ENCODE results near the gene TRAF7. TPM values are rescaled to one million over a fixed set of nuclear protein-coding genes. Genes with fewer than 3 reads are reported as not detected.

TRAF7 gene
- total and polyA plus RNA-seq, 2 of the 13 experiments (the other 11 are each of a cell fraction or from before 2014, with no cell fraction given): 47.9 to 65.6 TPM

DNA sequence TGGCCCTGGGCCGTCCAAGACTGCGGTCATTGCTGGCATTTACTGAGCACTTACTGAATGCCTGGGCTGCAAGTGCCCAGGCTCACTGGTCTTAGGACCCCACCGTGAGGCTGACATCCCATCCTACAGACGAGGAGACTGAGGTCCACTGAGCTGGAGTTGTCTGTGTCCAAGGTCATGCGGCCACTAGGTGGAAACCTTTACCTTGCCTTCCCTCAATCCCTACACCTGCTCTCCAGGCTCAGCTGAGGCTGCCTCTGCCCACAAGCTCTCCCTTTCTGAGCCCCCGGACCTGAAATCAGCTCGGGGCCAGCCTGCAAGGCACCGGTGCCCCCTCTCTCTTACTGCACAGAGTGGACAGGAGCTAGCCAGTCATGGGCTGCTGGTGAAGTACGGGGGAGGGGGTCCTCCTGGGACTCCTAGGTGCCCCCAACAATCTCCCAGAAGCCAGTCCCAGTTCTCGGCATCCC is 39.3 kb downstream of the TRAF7 start (continued):
- TF ChIP-seq, protein P1, sequence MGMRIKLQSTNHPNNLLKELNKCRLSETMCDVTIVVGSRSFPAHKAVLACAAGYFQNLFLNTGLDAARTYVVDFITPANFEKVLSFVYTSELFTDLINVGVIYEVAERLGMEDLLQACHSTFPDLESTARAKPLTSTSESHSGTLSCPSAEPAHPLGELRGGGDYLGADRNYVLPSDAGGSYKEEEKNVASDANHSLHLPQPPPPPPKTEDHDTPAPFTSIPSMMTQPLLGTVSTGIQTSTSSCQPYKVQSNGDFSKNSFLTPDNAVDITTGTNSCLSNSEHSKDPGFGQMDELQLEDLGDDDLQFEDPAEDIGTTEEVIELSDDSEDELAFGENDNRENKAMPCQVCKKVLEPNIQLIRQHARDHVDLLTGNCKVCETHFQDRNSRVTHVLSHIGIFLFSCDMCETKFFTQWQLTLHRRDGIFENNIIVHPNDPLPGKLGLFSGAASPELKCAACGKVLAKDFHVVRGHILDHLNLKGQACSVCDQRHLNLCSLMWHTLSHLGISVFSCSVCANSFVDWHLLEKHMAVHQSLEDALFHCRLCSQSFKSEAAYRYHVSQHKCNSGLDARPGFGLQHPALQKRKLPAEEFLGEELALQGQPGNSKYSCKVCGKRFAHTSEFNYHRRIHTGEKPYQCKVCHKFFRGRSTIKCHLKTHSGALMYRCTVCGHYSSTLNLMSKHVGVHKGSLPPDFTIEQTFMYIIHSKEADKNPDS (CRISPR knock-in tag; IDR thresholded peaks at IDR 0.05): no peak
- TF ChIP-seq ZSCAN12 (CRISPR knock-in tag; IDR thresholded peaks at IDR 0.05): no peak
- TF ChIP-seq, protein P2, sequence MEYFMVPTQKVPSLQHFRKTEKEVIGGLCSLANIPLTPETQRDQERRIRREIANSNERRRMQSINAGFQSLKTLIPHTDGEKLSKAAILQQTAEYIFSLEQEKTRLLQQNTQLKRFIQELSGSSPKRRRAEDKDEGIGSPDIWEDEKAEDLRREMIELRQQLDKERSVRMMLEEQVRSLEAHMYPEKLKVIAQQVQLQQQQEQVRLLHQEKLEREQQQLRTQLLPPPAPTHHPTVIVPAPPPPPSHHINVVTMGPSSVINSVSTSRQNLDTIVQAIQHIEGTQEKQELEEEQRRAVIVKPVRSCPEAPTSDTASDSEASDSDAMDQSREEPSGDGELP (IDR thresholded peaks at IDR 0.05; ENCODE audit: borderline replicate concordance, low read depth): peak; percentile 65; the same call in 1 of the 2 replicates
- TF ChIP-seq, protein P3, sequence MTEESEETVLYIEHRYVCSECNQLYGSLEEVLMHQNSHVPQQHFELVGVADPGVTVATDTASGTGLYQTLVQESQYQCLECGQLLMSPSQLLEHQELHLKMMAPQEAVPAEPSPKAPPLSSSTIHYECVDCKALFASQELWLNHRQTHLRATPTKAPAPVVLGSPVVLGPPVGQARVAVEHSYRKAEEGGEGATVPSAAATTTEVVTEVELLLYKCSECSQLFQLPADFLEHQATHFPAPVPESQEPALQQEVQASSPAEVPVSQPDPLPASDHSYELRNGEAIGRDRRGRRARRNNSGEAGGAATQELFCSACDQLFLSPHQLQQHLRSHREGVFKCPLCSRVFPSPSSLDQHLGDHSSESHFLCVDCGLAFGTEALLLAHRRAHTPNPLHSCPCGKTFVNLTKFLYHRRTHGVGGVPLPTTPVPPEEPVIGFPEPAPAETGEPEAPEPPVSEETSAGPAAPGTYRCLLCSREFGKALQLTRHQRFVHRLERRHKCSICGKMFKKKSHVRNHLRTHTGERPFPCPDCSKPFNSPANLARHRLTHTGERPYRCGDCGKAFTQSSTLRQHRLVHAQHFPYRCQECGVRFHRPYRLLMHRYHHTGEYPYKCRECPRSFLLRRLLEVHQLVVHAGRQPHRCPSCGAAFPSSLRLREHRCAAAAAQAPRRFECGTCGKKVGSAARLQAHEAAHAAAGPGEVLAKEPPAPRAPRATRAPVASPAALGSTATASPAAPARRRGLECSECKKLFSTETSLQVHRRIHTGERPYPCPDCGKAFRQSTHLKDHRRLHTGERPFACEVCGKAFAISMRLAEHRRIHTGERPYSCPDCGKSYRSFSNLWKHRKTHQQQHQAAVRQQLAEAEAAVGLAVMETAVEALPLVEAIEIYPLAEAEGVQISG (CRISPR knock-in tag; IDR thresholded peaks at IDR 0.05): 0 out of 2 replicates have a peak, but pooled peaks have one; percentile 32
- no peak for TF ChIP-seq GTF2F1 (IDR thresholded peaks at IDR 0.05; ENCODE audit: low read length)
- TF ChIP-seq RORA (CRISPR knock-in tag; IDR thresholded peaks at IDR 0.05): no peak
- no peak for TF ChIP-seq ZNF496 (CRISPR knock-in tag; IDR thresholded peaks at IDR 0.05; ENCODE audit: insufficient replicate concordance)
- no peak for TF ChIP-seq ZNF136 (CRISPR knock-in tag; IDR thresholded peaks at IDR 0.05; ENCODE audit: low read depth)
- no peak for TF ChIP-seq ZMAT3 (CRISPR knock-in tag; conservative IDR thresholded peaks at IDR 0.05)
- no peak for TF ChIP-seq ATF7 (IDR thresholded peaks at IDR 0.05)
- no peak for TF ChIP-seq ATF7 (CRISPR knock-in tag; IDR thresholded peaks at IDR 0.05)
- TF ChIP-seq ERF (CRISPR knock-in tag; IDR thresholded peaks at IDR 0.05): no peak
- TF ChIP-seq ZMYM3 (CRISPR knock-in tag; IDR thresholded peaks at IDR 0.05): peak; percentile 100
- TF ChIP-seq TAF15 (IDR thresholded peaks at IDR 0.05; ENCODE audit: low read depth, low read length, poor library complexity, severe bottlenecking): no peak
- TF ChIP-seq ZNF234 (CRISPR knock-in tag; conservative IDR thresholded peaks at IDR 0.05): no peak
- TF ChIP-seq, protein P4, sequence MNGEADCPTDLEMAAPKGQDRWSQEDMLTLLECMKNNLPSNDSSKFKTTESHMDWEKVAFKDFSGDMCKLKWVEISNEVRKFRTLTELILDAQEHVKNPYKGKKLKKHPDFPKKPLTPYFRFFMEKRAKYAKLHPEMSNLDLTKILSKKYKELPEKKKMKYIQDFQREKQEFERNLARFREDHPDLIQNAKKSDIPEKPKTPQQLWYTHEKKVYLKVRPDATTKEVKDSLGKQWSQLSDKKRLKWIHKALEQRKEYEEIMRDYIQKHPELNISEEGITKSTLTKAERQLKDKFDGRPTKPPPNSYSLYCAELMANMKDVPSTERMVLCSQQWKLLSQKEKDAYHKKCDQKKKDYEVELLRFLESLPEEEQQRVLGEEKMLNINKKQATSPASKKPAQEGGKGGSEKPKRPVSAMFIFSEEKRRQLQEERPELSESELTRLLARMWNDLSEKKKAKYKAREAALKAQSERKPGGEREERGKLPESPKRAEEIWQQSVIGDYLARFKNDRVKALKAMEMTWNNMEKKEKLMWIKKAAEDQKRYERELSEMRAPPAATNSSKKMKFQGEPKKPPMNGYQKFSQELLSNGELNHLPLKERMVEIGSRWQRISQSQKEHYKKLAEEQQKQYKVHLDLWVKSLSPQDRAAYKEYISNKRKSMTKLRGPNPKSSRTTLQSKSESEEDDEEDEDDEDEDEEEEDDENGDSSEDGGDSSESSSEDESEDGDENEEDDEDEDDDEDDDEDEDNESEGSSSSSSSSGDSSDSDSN (CRISPR knock-in tag; IDR thresholded peaks at IDR 0.05): no peak
- TF ChIP-seq, protein P5, sequence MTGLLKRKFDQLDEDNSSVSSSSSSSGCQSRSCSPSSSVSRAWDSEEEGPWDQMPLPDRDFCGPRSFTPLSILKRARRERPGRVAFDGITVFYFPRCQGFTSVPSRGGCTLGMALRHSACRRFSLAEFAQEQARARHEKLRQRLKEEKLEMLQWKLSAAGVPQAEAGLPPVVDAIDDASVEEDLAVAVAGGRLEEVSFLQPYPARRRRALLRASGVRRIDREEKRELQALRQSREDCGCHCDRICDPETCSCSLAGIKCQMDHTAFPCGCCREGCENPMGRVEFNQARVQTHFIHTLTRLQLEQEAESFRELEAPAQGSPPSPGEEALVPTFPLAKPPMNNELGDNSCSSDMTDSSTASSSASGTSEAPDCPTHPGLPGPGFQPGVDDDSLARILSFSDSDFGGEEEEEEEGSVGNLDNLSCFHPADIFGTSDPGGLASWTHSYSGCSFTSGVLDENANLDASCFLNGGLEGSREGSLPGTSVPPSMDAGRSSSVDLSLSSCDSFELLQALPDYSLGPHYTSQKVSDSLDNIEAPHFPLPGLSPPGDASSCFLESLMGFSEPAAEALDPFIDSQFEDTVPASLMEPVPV (CRISPR knock-in tag; IDR thresholded peaks at IDR 0.05): no peak
- peak; percentile 91 for TF ChIP-seq ZMYM2 (CRISPR knock-in tag; IDR thresholded peaks at IDR 0.05)
- TF ChIP-seq ZNF451 (CRISPR knock-in tag; IDR thresholded peaks at IDR 0.05): 0 out of 2 replicates have a peak, but pooled peaks have one; percentile 37
- TF ChIP-seq ZFY (CRISPR knock-in tag; IDR thresholded peaks at IDR 0.05): no peak
- TF ChIP-seq ZSCAN9 (CRISPR knock-in tag; IDR thresholded peaks at IDR 0.05; ENCODE audit: borderline replicate concordance): no peak
- no peak for TF ChIP-seq RAD51 (IDR thresholded peaks at IDR 0.05; ENCODE audit: borderline replicate concordance)
